ENCODE results near the gene CRB1.

Gene CRB1

GRCh38 chr1:197304638-197305200 is 36.7 kb downstream of the CRB1 start:
- DNase-seq, result no peak

- DNase-seq, result no peak
These were observed 37.9 kb downstream of the CRB1 start for GRCh38 chr1:197305925-197306324.

- no peak for DNase-seq
These were observed 38.5 kb downstream of the CRB1 start for GRCh38 chr1:197306381-197307062.

GRCh38 chr1:197307136-197307535 is 39.1 kb downstream of the CRB1 start:
- DNase-seq, result no peak

- DNase-seq, result no peak
These were observed 39.5 kb downstream of the CRB1 start for GRCh38 chr1:197307551-197307950.

GRCh38 chr1:197311081-197311480 is 43.0 kb downstream of the CRB1 start:
- DNase-seq, result no peak

GRCh38 chr1:197312163-197312562 is 44.1 kb downstream of the CRB1 start:
- DNase-seq, result no peak

- DNase-seq, result no peak
These were observed 45.7 kb downstream of the CRB1 start for GRCh38 chr1:197313713-197314112.

GRCh38 chr1:197314682-197315081 is 46.6 kb downstream of the CRB1 start:
- DNase-seq, result no peak

GRCh38 chr1:197319631-197320030 is 51.6 kb downstream of the CRB1 start:
- DNase-seq, result no peak

GRCh38 chr1:197320991-197321531 is 53.0 kb downstream of the CRB1 start:
- no peak for DNase-seq

GRCh38 chr1:197321811-197322210 is 53.8 kb downstream of the CRB1 start:
- DNase-seq, result no peak

- DNase-seq, result peak in 2 of 4 experiments; percentile 6 to 30
These were observed 59.8 kb downstream of the CRB1 start for GRCh38 chr1:197327776-197328364.

GRCh38 chr1:197330213-197330612 is 62.2 kb downstream of the CRB1 start:
- DNase-seq, result no peak

- no peak for DNase-seq
These were observed 63.5 kb downstream of the CRB1 start for GRCh38 chr1:197331565-197331964.

GRCh38 chr1:197333041-197333440 is 65.0 kb downstream of the CRB1 start:
- no peak for DNase-seq

- no peak for DNase-seq
These were observed 68.5 kb downstream of the CRB1 start for GRCh38 chr1:197336571-197336970.

GRCh38 chr1:197339106-197340060 is 71.3 kb downstream of the CRB1 start:
- DNase-seq, result no peak

- DNase-seq, result no peak
These were observed 73.6 kb downstream of the CRB1 start for GRCh38 chr1:197341626-197342025.

GRCh38 chr1:197342044-197342565 is 74.1 kb downstream of the CRB1 start:
- no peak for DNase-seq

GRCh38 chr1:197342669-197343068 is 74.6 kb downstream of the CRB1 start:
- DNase-seq, result no peak

GRCh38 chr1:197343663-197344273 is 75.7 kb downstream of the CRB1 start:
- no peak for DNase-seq
